ENCODE data around the gene RNF130.

The RNF130 gene

GRCh38 chr5:180052211-180052818, 19.2 kb downstream of the RNF130 start:
- DNase-seq (ENCODE audit: low read depth in 1 of 2, low spot score in 1 of 2): no peak
- in situ Hi-C loops (cut with HindIII; ENCODE audit: low pct_unique_long_range_greater_than_20kb, low sequenced_read_pairs): no loop called here
- TF ChIP-seq JUND (IDR thresholded peaks at IDR 0.05; ENCODE audit: low read depth): no peak

- in situ Hi-C loops (cut with HindIII; ENCODE audit: low pct_unique_long_range_greater_than_20kb, low sequenced_read_pairs): no loop called here
Measured at GRCh38 chr5:180050121-180050940, 21.2 kb downstream of the RNF130 start.

GRCh38 chr5:180049185-180049548, 22.4 kb downstream of the RNF130 start:
- no peak for DNase-seq (ENCODE audit: low read depth in 1 of 2, low spot score in 1 of 2)
- TF ChIP-seq JUND (IDR thresholded peaks at IDR 0.05; ENCODE audit: low read depth): no peak
- in situ Hi-C loops (cut with HindIII; ENCODE audit: low pct_unique_long_range_greater_than_20kb, low sequenced_read_pairs): no loop called here

More at GRCh38 chr5:180050121-180050940, 21.2 kb downstream of the RNF130 start:
- no peak for DNase-seq (ENCODE audit: low read depth in 1 of 2, low spot score in 1 of 2)
- TF ChIP-seq JUND (IDR thresholded peaks at IDR 0.05; ENCODE audit: low read depth): no peak

- TF ChIP-seq JUND (IDR thresholded peaks at IDR 0.05; ENCODE audit: low read depth): no peak
- in situ Hi-C loops (cut with HindIII; ENCODE audit: low pct_unique_long_range_greater_than_20kb, low sequenced_read_pairs): no loop called here
- DNase-seq (ENCODE audit: low read depth in 1 of 2, low spot score in 1 of 2): no peak
Measured at GRCh38 chr5:180047667-180048066, 23.9 kb downstream of the RNF130 start.

- in situ Hi-C loops (cut with HindIII; ENCODE audit: low pct_unique_long_range_greater_than_20kb, low sequenced_read_pairs): no loop called here
- no peak for DNase-seq (ENCODE audit: low read depth in 1 of 2, low spot score in 1 of 2)
- TF ChIP-seq JUND (IDR thresholded peaks at IDR 0.05; ENCODE audit: low read depth): no peak
Measured at GRCh38 chr5:180046656-180047055, 24.9 kb downstream of the RNF130 start.

- no peak for TF ChIP-seq JUND (IDR thresholded peaks at IDR 0.05; ENCODE audit: low read depth)
- in situ Hi-C loops (cut with HindIII; ENCODE audit: low pct_unique_long_range_greater_than_20kb, low sequenced_read_pairs): no loop called here
- no peak for DNase-seq (ENCODE audit: low read depth in 1 of 2, low spot score in 1 of 2)
Measured at GRCh38 chr5:180045889-180046499, 25.6 kb downstream of the RNF130 start.

GRCh38 chr5:180043377-180043776, 28.2 kb downstream of the RNF130 start:
- no peak for DNase-seq (ENCODE audit: low read depth in 1 of 2, low spot score in 1 of 2)
- in situ Hi-C loops (cut with HindIII; ENCODE audit: low pct_unique_long_range_greater_than_20kb, low sequenced_read_pairs): no loop called here

GRCh38 chr5:180041301-180042274, 30.0 kb downstream of the RNF130 start:
- no peak for DNase-seq (ENCODE audit: low read depth in 1 of 2, low spot score in 1 of 2)
- in situ Hi-C loops (cut with HindIII; ENCODE audit: low pct_unique_long_range_greater_than_20kb, low sequenced_read_pairs): no loop called here
- no peak for TF ChIP-seq JUND (IDR thresholded peaks at IDR 0.05; ENCODE audit: low read depth)

More at GRCh38 chr5:180043377-180043776, 28.2 kb downstream of the RNF130 start:
- no peak for TF ChIP-seq JUND (IDR thresholded peaks at IDR 0.05; ENCODE audit: low read depth)

GRCh38 chr5:180040287-180041214, 31.0 kb downstream of the RNF130 start:
- DNase-seq (ENCODE audit: low read depth in 1 of 2, low spot score in 1 of 2): no peak
- TF ChIP-seq JUND (IDR thresholded peaks at IDR 0.05; ENCODE audit: low read depth): no peak
- in situ Hi-C loops (cut with HindIII; ENCODE audit: low pct_unique_long_range_greater_than_20kb, low sequenced_read_pairs): no loop called here

- DNase-seq (ENCODE audit: low read depth in 1 of 2, low spot score in 1 of 2): no peak
- TF ChIP-seq JUND (IDR thresholded peaks at IDR 0.05; ENCODE audit: low read depth): no peak
- in situ Hi-C loops (cut with HindIII; ENCODE audit: low pct_unique_long_range_greater_than_20kb, low sequenced_read_pairs): no loop called here
Measured at GRCh38 chr5:180035206-180035931, 36.2 kb downstream of the RNF130 start.

- no peak for DNase-seq (ENCODE audit: low read depth in 1 of 2, low spot score in 1 of 2)
- TF ChIP-seq JUND (IDR thresholded peaks at IDR 0.05; ENCODE audit: low read depth): no peak
- in situ Hi-C loops (cut with HindIII; ENCODE audit: low pct_unique_long_range_greater_than_20kb, low sequenced_read_pairs): no loop called here
Measured at GRCh38 chr5:180034564-180034963, 37.0 kb downstream of the RNF130 start.
